HG02938 (cell line): ENCODE measurements around the gene XCR1.
"Not testable (repeated sequence)": the region's sequence is repeated elsewhere in the genome, so short reads cannot be mapped to it uniquely, and the experiment has no call there.

Source experiments
- ATAC-seq: cut with Tn5 transposase; IDR thresholded peaks from one replicate; pipeline ENCODE4 v1.9.1; 2021; ENCODE audit warnings: mild to moderate bottlenecking, moderate library complexity; ENCODE audit not compliant: unreplicated experiment

XCR1 gene, protein sequence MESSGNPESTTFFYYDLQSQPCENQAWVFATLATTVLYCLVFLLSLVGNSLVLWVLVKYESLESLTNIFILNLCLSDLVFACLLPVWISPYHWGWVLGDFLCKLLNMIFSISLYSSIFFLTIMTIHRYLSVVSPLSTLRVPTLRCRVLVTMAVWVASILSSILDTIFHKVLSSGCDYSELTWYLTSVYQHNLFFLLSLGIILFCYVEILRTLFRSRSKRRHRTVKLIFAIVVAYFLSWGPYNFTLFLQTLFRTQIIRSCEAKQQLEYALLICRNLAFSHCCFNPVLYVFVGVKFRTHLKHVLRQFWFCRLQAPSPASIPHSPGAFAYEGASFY

DNA sequence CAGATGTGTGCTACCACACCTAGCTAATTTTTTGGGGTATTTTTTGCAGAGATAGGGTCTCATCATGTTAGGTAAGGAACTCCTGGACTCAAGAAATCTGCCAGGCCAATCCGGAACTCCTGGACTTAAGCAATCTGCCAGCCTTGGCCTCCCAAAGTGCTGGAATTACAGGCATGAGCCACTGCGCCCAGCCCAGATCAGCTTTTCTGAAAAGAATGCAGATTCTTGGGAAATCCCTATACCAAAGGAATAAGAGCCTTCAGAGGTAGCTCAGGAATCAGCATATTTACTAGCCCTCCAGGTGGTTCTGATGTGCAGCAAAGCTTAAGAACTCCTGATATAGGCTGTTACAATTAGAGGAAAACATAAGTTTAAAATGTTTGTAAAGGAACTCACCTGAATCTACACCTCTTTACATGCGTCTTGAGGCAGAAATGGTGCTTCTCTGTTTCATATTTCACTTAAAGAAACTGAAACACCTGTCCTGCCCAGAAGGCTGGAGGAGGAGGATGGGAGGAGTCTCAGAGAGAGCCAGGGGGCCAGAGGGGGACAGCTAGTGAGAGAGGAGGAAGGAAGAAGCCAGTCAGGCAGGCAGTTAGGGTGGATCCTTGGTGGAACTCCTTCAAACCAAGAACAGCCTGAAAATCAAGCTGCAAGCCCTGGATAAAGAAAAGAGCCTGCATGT is at the start of gene XCR1:
Gene XCR1 (minus strand): TSS at position 463 of the 685 bp plus-strand sequence. CDS start 5,536 bp downstream, outside the sequence.
- ATAC-seq = no peak

DNA sequence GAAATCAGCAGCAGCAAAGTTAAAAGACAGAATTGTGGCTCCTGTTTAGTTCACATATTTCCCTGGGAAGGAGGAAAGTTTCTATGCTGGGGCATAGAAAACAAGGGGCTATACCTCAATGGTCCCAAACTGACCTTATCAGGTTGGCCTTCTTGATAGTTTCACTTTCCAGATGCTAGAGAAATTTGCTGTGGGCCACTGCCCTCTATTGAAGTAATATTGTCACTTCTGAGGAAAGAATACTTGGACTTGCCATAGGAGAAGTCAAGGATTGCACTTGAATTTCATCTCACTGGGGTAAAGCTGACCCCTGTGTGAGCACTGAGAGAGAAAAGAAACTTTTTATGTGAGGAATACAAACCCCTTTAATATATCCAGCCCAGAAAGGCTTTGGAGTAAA is 49.3 kb upstream of the XCR1 start:
- ATAC-seq = no peak

DNA sequence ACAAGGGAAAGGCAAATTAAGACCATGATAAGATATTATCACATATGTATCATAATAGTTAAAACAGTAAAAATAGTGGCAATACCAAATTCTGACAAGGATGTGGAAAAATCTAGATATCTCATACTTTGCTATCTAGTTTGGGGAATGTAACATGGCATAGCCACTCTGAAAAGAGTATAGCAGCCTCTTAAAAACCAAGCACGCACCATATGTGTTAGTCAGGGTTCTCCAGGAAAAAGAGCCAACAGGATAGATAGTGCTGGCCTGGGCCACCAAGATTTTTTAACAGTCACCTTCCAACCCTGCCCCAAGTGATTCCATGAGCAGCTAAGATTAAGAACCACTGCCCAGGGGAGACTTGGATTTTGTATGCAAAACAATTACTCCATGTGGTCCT is 48.5 kb upstream of the XCR1 start:
- ATAC-seq = no peak

DNA sequence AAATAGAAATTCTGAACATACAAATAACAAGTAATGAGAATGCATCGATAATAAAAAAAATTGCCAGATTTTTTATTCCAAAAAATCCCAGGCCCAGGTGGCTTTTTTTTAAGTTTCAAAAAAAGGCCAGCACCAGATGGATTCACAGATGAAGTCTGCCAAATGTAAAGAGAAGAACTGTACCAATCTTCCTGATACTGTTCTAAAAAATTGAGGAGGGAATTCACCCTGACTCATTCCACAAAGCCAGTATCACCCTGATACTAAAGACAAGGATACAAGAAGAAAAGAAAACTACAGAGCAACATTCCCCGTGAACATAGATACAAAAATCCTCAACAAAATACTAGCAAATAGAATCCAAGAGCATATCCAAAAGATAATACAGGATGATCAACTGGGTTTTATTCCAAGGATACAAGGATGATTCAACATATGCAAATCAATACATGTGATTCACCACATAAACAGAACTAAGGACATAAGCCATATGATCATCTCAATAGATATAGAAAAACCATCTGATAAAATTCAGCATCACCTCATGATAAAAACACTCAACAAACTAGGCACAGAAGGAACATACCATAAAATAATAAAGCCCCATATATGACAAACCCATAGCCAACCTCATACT is 44.1 kb upstream of the XCR1 start:
- no peak for ATAC-seq

DNA sequence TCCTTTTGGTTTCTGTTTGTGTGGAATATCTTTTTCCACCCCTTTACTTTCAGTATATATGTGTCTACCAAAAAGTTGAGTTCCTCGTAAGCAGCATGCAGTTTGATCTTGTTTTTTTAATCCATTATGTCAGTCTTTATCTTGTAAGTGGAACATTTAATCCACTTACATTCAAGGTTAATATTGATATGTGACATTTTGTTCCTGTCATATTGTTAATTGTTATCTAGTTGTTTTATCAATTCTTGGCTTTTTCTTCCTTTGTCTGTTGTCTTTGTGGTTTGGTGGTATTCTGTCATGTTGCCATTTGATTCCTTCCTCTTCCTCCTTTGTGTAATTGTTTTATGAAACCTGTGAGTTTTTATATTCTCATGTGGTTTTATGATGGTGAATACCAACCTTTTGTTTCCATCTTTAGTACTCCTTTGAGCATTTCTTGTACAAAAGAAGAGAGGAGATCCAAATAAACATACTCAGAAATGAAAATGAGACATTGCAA is 43.4 kb upstream of the XCR1 start:
- no peak for ATAC-seq

DNA sequence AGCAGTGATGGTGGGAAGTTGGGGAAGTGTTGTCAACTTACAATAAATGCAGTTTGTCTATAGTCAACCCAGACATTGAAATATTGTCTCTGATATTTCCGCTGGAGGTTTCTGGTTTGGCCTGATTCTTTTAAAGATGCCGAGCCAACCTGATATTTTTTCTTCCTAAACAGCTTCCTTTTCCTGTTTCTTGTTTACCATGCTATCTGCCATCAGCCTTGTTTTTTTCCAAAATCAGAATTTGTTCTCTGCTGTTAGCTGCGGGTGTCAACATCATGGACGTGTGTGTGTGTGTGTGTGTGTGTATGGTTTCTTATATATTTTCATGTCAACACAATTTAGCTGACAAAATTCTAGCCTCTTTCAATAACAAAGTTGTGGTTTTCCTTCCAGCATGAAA is 41.2 kb upstream of the XCR1 start:
- no peak for ATAC-seq

DNA sequence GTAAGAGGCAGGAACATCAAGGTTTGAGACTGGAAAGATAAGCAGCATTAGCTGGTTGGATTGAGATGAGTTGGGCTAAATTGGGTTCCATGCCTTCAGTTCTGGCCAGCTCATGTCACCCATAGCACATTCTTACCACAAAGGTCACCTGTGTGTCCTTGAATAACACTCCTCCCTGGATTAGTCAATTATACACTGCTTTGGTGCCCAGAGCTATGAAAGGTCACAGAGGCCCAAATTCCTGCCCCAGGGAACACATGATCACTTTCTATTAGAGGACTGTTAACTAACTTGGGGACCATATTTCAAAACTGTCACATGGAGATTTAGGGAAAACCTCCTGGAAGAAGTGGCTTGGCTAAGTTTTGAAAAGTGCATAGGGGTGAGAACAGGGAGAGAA is 40.1 kb upstream of the XCR1 start:
- ATAC-seq = no peak

DNA sequence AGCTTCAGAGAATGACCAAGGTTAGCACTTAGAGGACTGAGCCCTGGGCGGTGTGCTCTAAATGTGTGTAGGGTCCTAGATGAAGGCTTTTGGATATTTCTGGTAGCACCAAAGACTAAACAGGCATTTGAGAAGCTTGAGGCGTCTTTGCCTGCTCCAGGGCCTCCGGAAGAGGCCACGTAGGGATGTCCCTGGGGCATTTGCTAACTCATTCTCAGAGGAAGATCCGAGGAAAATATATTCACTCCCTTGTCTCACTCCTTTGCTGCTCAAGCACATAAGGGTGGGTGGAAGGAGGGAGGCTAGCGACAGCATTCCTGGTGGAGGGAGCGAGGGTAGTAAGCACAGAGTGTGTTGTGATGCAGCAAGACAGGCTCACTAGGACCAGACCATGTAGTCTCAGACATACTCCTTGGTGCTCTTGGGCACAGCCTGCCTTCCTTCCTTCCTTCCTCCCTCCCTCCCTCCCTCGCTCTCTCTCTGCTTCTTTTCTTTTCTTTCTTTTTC is 38.5 kb upstream of the XCR1 start:
- no peak for ATAC-seq

DNA sequence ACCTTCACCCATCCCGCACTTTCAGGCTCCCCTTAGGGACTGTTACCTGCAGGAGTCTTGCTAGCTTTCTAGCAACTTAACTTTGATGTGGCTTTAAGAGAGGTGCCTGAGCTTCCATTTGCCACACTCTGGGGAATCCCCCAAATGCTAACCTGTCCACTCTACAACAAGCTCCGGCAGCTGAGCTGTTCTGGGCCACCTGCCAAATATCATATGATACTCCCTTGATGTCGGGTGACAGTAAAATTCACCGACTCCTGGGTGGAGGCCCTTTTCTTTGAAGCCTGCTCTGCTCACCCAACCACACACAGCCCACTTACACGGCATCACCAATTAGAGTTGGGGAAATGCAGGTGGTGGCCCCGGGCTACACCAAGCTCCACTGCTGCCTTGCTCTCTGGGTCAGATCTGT is 38.0 kb upstream of the XCR1 start:
- peak; percentile 52 for ATAC-seq

DNA sequence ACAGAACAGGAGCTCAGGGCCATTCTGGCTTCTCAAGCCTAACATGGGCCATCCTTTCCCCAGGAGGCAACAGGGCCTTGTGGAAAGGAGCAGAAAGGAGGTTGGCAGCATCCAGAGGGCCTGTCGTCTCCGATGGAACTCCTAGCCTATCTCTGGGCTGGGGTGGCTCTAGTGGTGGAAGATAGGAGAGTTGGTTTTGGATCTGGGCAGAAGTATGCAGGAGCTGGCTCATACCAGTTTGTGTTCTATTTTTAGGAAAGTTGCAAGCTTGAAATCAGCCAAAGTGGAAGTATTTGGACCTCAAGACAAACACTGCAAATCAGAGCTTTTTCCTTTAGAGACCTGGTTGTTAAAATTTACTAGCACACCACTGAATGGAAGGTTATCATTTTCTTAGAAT is 35.4 kb upstream of the XCR1 start:
- no peak for ATAC-seq

DNA sequence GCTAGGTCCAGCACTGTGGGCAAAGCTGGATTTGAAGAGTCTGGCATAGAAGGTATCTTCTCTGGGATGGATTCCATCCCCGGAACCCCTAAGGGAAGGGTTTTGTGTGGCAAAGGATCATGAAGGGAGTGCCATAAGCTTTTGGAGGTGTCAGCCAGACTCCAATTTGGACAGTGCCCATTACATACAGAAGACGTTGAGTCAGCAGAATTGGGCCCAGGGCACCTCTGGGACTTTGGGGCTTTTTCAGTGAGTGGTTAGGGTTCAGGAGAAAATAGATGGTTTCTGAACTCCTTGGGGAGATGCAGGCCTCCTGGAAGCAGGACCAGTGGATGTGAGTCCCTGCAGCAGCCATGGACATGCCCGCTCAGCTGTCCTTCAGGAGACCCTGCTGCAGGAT is 34.6 kb upstream of the XCR1 start:
- no peak for ATAC-seq

DNA sequence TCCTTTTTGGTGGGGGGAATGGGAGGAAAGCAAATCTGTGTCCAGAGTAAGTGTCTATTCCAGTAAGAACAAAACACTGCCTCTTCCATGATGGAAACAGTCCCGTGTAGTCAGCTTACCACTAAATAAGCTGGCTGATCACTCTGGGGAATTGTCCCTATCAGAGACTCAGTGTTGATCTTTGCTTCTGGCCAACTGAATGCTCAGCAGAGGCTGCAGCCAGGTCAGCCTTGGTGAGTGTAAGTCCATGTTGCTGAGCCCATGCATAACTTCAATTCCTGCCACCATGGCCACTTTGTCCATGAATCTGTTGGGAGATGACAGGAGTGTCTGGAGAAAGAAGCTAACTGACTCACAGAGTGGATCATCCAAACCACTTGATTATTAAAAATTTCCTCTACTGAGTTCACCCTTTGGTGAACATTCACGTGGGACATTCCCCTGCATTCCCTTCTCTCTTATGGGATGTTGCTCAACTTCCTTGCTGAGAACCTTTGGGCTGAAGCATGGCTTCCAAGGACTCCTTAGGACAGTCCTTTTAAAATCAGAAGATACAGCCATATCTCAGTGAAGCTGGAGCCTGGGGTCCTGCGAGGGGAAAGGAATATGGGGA is 33.9 kb upstream of the XCR1 start:
- no peak for ATAC-seq

DNA sequence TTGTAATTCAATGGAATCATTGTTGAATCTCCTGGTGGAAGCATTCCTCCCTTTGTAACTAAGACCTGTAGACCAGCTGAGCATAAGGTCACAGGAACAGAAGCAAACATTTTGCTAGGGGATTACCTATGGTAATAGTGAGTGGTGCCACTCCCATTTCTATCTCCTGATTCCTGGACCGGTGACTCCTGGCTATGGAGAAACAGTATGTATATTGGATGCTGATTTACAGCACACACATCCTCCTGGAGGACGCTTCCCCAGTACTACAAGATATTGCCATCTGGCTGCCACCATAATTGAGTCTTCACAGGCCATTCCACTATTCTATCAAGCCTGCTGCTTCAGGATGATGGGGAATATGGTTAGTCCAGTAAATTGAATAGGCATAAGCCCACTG is 33.3 kb upstream of the XCR1 start:
- ATAC-seq = no peak

DNA sequence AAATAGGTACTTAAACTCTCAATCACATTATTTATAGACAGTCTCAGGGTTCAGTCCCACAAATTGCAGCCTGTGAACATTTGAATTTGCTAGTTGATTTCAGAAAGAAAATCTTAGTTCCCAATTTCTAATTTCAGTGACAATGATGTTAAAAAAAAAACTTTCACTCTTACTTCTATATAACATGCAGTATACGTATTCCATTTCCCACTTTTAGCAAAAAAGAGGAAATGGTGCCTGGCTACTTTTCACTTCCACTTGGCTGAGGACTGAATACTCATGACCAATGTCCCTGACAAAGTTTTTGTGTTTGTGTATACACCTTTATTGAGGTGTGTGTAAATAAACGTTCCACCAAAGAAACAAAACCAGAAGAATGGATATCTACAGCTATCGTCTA is 32.1 kb upstream of the XCR1 start:
- ATAC-seq = no peak

DNA sequence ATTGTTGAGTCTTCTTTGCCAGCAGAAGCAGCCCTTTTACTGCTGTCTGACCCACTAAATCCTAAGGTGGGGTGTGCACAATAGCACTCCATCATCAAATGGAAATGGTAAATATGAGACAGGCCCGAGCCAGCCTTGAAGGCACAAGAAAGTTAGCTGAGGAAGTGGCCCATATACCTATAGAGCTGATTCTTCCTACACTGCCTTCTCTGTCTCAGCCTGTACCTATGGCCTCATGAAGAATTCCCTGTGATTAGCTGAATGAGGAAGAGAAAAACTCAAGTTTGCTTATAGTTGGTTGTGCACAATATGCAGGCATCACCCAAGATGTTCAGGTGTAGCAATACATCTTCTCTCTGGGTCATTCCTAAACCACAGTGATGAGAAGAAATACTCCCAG is 31.7 kb upstream of the XCR1 start:
- no peak for ATAC-seq

DNA sequence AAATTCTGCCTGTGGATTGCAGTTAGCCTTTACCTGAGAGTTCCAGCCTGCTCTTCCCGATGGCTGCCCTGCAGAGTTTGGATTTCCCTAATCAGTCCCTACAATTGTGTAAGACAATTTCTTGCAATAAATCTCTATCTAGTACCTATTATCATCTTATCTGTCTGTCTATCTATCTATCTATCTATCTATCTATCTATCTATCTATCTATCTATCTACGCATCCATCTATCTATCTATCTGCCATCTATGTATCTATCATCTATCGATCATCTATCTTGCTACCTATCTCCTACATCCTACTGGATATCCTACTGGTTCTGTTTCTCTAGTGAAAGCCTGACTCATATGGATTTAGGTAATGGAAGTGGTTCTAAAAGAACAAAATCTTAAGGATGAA is 30.4 kb upstream of the XCR1 start:
- ATAC-seq = no peak

DNA sequence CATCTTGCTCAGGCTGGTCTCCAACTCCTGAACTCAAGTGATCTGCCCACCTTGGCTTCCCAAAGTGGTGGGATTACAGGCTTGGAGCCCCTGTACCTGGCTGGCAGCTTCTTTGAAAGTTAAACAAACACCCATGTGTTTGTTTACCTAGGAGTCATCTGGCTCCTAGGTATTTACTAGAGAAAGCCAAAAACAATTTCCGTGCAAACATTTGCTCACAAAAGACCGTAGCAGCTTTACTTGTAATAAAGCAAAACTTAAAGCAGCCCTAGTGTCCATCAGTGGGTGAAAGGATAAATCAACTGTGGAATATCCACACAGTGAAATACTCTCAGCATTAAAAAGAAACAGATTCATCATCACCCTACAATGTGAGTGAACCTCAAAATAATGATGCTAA is 29.4 kb upstream of the XCR1 start:
- no peak for ATAC-seq

DNA sequence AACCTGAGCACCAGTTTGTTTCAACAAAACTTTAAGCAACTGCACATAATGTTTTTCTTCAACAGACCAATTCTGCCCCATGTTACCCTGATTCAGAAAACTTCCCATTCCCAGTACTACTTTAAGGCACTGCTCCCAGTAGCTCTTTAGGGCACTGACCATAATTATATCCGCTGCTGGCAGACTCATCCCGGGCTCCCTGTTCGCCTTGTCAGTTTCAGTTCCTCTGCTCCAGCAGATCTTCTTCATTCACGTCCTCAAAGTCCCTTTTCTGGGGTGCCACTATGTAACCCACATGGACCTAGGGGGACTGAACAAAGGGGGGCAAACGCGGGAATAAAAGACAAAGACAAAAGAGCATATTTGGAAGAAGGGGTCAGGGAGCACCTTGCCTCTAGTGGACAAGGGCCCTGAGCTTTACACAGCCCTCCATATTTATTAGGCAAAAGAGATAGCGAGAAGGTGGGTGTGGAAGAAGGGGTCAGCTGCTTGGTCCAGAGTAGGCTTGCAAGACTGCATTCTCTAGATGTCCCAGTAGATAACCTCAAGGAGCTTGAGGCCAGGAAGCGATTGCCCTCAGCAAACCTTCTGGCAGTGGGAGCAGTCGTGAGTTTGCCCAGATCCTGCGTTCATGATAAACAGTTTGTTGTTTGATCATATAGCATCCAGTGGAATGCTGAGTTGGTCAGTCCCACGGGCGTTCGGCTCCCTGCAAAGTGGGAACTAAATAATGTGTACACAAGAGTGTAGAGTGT is 26.7 kb upstream of the XCR1 start:
- not testable (repeated sequence) for ATAC-seq

DNA sequence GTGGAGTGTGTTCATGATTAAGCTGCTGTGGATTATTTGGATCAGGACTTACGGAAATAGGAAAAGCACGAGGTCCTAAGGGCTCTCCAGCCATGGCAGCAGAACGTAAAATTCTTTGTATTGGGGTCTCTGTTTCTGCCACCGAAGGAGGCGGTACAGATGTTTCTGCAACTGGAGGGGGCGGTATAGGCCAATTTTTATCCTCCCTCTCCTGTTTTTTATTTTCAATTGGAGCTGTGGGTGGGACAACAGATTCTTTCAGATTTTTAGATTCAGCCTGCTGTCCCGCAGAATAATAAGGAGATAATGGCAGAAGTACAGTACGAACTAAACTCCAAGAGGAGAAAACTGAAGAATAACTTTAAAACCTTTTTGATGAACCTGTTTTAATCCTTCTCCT is 26.0 kb upstream of the XCR1 start:
- not testable (repeated sequence) for ATAC-seq

DNA sequence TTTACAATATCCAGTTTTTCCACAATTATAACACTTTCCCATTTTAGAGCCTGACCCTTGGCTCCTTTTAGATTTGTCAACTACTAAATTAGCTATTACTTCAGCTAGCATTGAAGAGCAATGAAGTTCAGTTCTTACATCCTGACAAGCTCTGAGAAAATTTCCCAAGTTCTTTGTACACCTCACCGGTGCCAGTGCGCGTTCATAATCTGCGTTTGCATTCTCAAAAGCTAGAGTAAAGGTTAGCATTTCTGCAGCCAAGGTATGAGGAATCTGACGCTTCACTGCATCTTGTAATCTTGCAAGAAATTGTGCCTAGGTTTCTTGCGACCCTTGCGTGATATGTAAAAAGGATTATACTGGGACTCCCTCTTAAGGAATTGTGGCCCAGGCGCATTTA is 25.2 kb upstream of the XCR1 start:
- ATAC-seq = no peak

DNA sequence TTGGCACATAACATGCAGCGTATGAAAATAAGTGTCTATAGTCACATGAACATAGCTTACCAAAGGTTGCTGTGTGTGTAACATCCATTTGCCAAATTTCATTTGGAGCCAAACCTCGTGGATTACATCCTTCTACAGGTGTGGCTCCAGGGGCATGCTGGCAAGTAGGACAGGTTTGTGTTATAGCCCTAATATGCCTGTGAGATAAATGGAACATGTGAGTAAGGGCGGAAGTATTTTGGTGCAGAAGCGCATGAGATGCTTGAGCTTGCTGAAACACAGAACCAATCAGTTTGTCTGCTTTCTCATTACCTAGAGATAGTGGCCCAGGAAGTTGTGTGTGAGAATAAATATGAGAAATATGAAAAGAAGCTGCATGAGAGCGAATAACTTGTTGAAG is 21.8 kb upstream of the XCR1 start:
- no peak for ATAC-seq
